Cardiac fibroblast (primary cell): Measurements from ENCODE around the gene PPHLN1.
"Not testable (repeated sequence)": the region's sequence is repeated elsewhere in the genome, so short reads cannot be mapped to it uniquely, and the experiment has no call there.

Experiments
- DNase-seq, 2 donors: peaks; one replicate each; pipeline versions ENCODE4 v3.0.0 to v3.0.0-alpha.2; 2010; ENCODE audit warnings: low read depth in 2 of 2
- H3K4me3 ChIP-seq, 2 donors: replicated peaks in 1 of 2; 1 replicate in 1 of 2; 2 replicates in 1 of 2; pipeline ENCODE4 v1.5.1; 2011; ENCODE audit warnings: low read depth in 2 of 2, low read length in 2 of 2, mild to moderate bottlenecking in 2 of 2, moderate library complexity in 1 of 2
- TF ChIP-seq, protein P1 (sequence below): IDR thresholded peaks from one replicate; pipeline ENCODE4 v1.5.1; 2011; ENCODE audit warnings: low read depth, mild to moderate bottlenecking, low read length, inconsistent platforms

The PPHLN1 gene

DNA sequence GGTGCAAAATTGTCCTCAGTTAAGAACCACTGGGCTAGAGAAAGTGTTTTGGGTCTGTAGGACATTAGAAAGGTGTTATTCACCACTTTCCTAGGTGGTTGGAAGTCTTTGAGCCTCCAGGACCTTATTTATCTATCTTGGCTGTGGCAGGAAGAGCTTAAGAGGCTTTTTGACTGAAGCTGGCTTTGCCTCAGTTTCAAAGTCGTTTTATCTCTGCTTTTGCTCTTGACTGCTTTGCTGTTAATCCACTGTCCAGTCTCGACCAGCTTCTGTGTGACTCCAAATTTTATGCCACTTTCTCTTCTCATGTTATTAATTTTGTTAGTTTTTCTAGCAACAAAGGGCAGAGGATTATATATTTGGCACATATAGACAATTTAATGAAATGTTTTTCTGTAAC, 60.3 kb downstream of the PPHLN1 start:
- TF ChIP-seq, protein P1, sequence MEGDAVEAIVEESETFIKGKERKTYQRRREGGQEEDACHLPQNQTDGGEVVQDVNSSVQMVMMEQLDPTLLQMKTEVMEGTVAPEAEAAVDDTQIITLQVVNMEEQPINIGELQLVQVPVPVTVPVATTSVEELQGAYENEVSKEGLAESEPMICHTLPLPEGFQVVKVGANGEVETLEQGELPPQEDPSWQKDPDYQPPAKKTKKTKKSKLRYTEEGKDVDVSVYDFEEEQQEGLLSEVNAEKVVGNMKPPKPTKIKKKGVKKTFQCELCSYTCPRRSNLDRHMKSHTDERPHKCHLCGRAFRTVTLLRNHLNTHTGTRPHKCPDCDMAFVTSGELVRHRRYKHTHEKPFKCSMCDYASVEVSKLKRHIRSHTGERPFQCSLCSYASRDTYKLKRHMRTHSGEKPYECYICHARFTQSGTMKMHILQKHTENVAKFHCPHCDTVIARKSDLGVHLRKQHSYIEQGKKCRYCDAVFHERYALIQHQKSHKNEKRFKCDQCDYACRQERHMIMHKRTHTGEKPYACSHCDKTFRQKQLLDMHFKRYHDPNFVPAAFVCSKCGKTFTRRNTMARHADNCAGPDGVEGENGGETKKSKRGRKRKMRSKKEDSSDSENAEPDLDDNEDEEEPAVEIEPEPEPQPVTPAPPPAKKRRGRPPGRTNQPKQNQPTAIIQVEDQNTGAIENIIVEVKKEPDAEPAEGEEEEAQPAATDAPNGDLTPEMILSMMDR: no peak
- no peak overlapping the region for H3K4me3 ChIP-seq
- no peak for DNase-seq

GRCh38 chr12:42388086-42388485, 62.1 kb downstream of the PPHLN1 start:
- not testable (repeated sequence) for DNase-seq, H3K4me3 ChIP-seq

GRCh38 chr12:42394429-42394828, 68.5 kb downstream of the PPHLN1 start:
- H3K4me3 ChIP-seq: no peak overlapping the region

GRCh38 chr12:42396473-42397259, 70.7 kb downstream of the PPHLN1 start:
- H3K4me3 ChIP-seq: no peak overlapping the region
- no peak for DNase-seq
- TF ChIP-seq, protein P1: no peak

More at GRCh38 chr12:42394429-42394828, 68.5 kb downstream of the PPHLN1 start:
- no peak for DNase-seq
- TF ChIP-seq, protein P1: no peak

DNA sequence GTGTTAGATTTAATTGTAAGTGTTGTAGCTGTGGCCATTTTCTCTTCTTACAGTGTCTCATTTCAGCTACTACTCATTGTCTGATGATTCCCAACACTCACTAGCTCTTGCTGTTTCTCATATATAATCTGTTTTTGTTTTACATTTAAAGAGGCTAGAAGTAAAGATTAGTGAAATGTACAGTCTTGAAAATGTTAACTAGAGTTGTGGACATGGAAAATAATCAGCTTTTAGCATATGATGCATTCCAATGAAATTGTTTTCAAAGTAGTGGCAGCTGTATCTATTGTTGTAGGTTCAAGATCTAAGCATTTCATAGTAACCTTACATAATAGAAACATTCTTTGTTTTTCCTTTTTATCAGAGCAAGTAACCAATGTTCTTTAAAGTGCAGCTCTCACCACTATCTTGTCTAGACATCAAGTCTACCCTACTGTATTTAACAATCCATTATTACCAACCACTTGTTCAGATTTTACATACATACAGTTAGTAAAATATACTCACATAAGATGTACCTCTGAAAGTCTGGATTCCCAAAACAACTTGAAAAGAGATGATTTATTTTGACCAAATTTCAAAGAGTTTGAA, 76.9 kb downstream of the PPHLN1 start:
- DNase-seq: no peak
- H3K4me3 ChIP-seq: no peak overlapping the region
- TF ChIP-seq, protein P1: no peak

- TF ChIP-seq, protein P1: no peak
- H3K4me3 ChIP-seq: no peak overlapping the region
- peak in 1 of 2 donors; percentile 29 for DNase-seq
Observed at GRCh38 chr12:42407306-42407705, 81.3 kb downstream of the PPHLN1 start.

GRCh38 chr12:42409471-42409870, 83.5 kb downstream of the PPHLN1 start:
- TF ChIP-seq, protein P1: no peak
- H3K4me3 ChIP-seq: no peak overlapping the region
- no peak for DNase-seq
